Stimulated activated naive CD8-positive, alpha-beta T cell treated with anti-CD3 and anti-CD28 coated beads, Interleukin-15, amount 100 ng/mL, for 72 hours (primary cell): ENCODE data around the gene URB2.
A peak's percentile ranks its signal among the peaks of the same experiment; 100 is the strongest.
"Not testable (repeated sequence)": the region's sequence is repeated elsewhere in the genome, so short reads cannot be mapped to it uniquely, and the experiment has no call there.

ENCODE experiments used
- ATAC-seq: fragments of 150-1000 bp; cut with Tn5 transposase; 2 replicates; pipeline ENCODE4 v1.10.0; 2021; ENCODE audit warnings: mild to moderate bottlenecking, moderate library complexity
- DNase-seq, 2 donors: peaks; one replicate each; pipeline ENCODE4 v3.0.0; 2021 to 2022
- H3K27ac Mint-ChIP-seq, 2 donors: one replicate each; pipeline ENCODE4 v1.8.0; 2022; ENCODE audit warnings: mild to moderate bottlenecking in 2 of 2, mixed read lengths in 2 of 2, moderate library complexity in 2 of 2
- H3K27me3 Mint-ChIP-seq: one replicate; pipeline ENCODE4 v1.8.0; 2022; ENCODE audit warnings: mixed read lengths
- H3K4me1 Mint-ChIP-seq: one replicate; pipeline ENCODE4 v1.8.0; 2022; ENCODE audit warnings: mild to moderate bottlenecking, mixed read lengths
- H3K4me3 Mint-ChIP-seq, 2 donors: one replicate each; pipeline ENCODE4 v1.8.0; 2022; ENCODE audit warnings: mild to moderate bottlenecking in 2 of 2, mixed read lengths in 2 of 2, moderate library complexity in 1 of 2
- H3K9me3 Mint-ChIP-seq, 2 donors: one replicate each; pipeline ENCODE4 v1.8.0; 2022; ENCODE audit warnings: mixed read lengths in 2 of 2

The URB2 gene

GRCh38 chr1:229689904-229690303 is 63.9 kb downstream of the URB2 start:
- ATAC-seq: no peak
- no peak for DNase-seq
- peaks cover 22% of the 10 kb centered on the region for H3K4me1 Mint-ChIP-seq
- H3K4me3 Mint-ChIP-seq: no peak overlapping the region
- H3K9me3 Mint-ChIP-seq: peaks cover 13 to 15% of the 10 kb centered on the region in 2 donors
- H3K27ac Mint-ChIP-seq: no peak overlapping the region
- H3K27me3 Mint-ChIP-seq: peaks cover 6% of the 10 kb centered on the region

- Mint-ChIP-seq H3K27ac (no peak overlapping the region), H3K27me3 (peaks cover 6% of the 10 kb centered on the region), H3K4me1 (peaks cover 22% of the 10 kb centered on the region), H3K4me3 (no peak overlapping the region), H3K9me3 (peaks cover 6 to 8% of the 10 kb centered on the region in 2 donors)
- ATAC-seq: no peak
- DNase-seq: no peak
Observed at GRCh38 chr1:229690662-229691061, 64.6 kb downstream of the URB2 start.

GRCh38 chr1:229691362-229691761 is 65.3 kb downstream of the URB2 start:
- Mint-ChIP-seq H3K27ac (no peak overlapping the region), H3K9me3 (peaks cover 0 to under 1% of the 10 kb centered on the region in 2 donors), H3K4me1 (peaks cover 25% of the 10 kb centered on the region), H3K27me3 (peaks cover 6% of the 10 kb centered on the region), H3K4me3 (no peak overlapping the region)
- ATAC-seq (no peak), DNase-seq (no peak)

GRCh38 chr1:229693129-229693900 is 67.3 kb downstream of the URB2 start:
- no peak overlapping the region for H3K4me3 Mint-ChIP-seq
- ATAC-seq (no peak), DNase-seq (no peak)
- peaks cover 16% of the 10 kb centered on the region for H3K27me3 Mint-ChIP-seq
- H3K9me3 Mint-ChIP-seq: no peaks in the 10 kb centered on the region
- no peak overlapping the region for H3K27ac Mint-ChIP-seq
- H3K4me1 Mint-ChIP-seq: peaks cover 30% of the 10 kb centered on the region

GRCh38 chr1:229694053-229694693 is 68.1 kb downstream of the URB2 start:
- H3K4me3 Mint-ChIP-seq: no peak overlapping the region
- peaks cover 30% of the 10 kb centered on the region for H3K4me1 Mint-ChIP-seq
- peak overlapping the region in 1 of 2 donors; percentile 16 for H3K27ac Mint-ChIP-seq
- peaks cover 16% of the 10 kb centered on the region for H3K27me3 Mint-ChIP-seq
- no peaks in the 10 kb centered on the region for H3K9me3 Mint-ChIP-seq
- ATAC-seq (no peak), DNase-seq (no peak)

GRCh38 chr1:229696385-229696784 is 70.3 kb downstream of the URB2 start:
- H3K9me3 Mint-ChIP-seq: no peaks in the 10 kb centered on the region
- ATAC-seq: peak; percentile 35
- peaks cover 9% of the 10 kb centered on the region for H3K27me3 Mint-ChIP-seq
- no peak overlapping the region for H3K27ac Mint-ChIP-seq
- H3K4me3 Mint-ChIP-seq: no peak overlapping the region
- peaks cover 24% of the 10 kb centered on the region for H3K4me1 Mint-ChIP-seq
- DNase-seq: no peak

GRCh38 chr1:229699613-229700267 is 73.7 kb downstream of the URB2 start:
- peaks cover 8% of the 10 kb centered on the region for H3K4me1 Mint-ChIP-seq
- no peak overlapping the region for H3K4me3 Mint-ChIP-seq
- ATAC-seq (no peak), DNase-seq (no peak)
- no peak overlapping the region for H3K27ac Mint-ChIP-seq
- peaks cover 9% of the 10 kb centered on the region for H3K27me3 Mint-ChIP-seq
- H3K9me3 Mint-ChIP-seq: no peaks in the 10 kb centered on the region

GRCh38 chr1:229704157-229704556 is 78.1 kb downstream of the URB2 start:
- no peak for ATAC-seq

GRCh38 chr1:229705152-229705551 is 79.1 kb downstream of the URB2 start:
- not testable (repeated sequence) for H3K4me3 Mint-ChIP-seq

More at GRCh38 chr1:229704157-229704556, 78.1 kb downstream of the URB2 start:
- no peaks in the 10 kb centered on the region for H3K4me1 Mint-ChIP-seq
- H3K27me3 Mint-ChIP-seq: peaks cover 4% of the 10 kb centered on the region
- no peak overlapping the region for H3K4me3 Mint-ChIP-seq
- peaks cover 0 to 13% of the 10 kb centered on the region in 2 donors for H3K9me3 Mint-ChIP-seq
- DNase-seq: no peak
- no peak overlapping the region for H3K27ac Mint-ChIP-seq

GRCh38 chr1:229707127-229707526 is 81.1 kb downstream of the URB2 start:
- H3K27ac Mint-ChIP-seq, H3K4me3 Mint-ChIP-seq, DNase-seq, ATAC-seq, H3K4me1 Mint-ChIP-seq: not testable (repeated sequence)
- Mint-ChIP-seq H3K9me3 (peaks cover 0 to 13% of the 10 kb centered on the region in 2 donors), H3K27me3 (peaks cover 17% of the 10 kb centered on the region)

More at GRCh38 chr1:229705152-229705551, 79.1 kb downstream of the URB2 start:
- DNase-seq, H3K4me1 Mint-ChIP-seq, H3K27ac Mint-ChIP-seq, ATAC-seq, H3K27me3 Mint-ChIP-seq: not testable (repeated sequence)
- H3K9me3 Mint-ChIP-seq: peaks cover 0 to 13% of the 10 kb centered on the region in 2 donors

GRCh38 chr1:229709500-229710013 is 83.5 kb downstream of the URB2 start:
- ATAC-seq (no peak), DNase-seq (no peak)
- Mint-ChIP-seq H3K4me3 (no peak overlapping the region), H3K9me3 (peaks cover 0 to 13% of the 10 kb centered on the region in 2 donors), H3K4me1 (no peaks in the 10 kb centered on the region), H3K27me3 (peaks cover 17% of the 10 kb centered on the region), H3K27ac (no peak overlapping the region)
